Vagina (tissue), 2 donors: ENCODE measurements around the gene INS. TPM values are rescaled to one million over a fixed set of nuclear protein-coding genes. Genes with fewer than 3 reads are reported as not detected.
"Not testable (repeated sequence)": the region's sequence is repeated elsewhere in the genome, so short reads cannot be mapped to it uniquely, and the experiment has no call there.

Experiments used
- DNase-seq, 2 donors: peaks; one replicate each; pipeline ENCODE4 v3.0.0-alpha.2; 2017; ENCODE audit errors: extremely low spot score in 2 of 2
- H3K27ac ChIP-seq: fragments of 200-600 bp; sonication (generic); one replicate; pipeline ENCODE4 v1.5.1; 2019
- H3K27me3 ChIP-seq: fragments of 200-600 bp; sonication (generic); one replicate; pipeline ENCODE4 v1.5.1; 2019
- H3K36me3 ChIP-seq, 2 donors: fragments of 200-600 bp; sonication (generic); one replicate each; pipeline ENCODE4 v1.5.1; 2017 to 2019
- H3K4me1 ChIP-seq: fragments of 200-600 bp; sonication (generic); one replicate; pipeline ENCODE4 v1.5.1; 2019
- H3K4me3 ChIP-seq, 2 donors: fragments of 200-600 bp; sonication (generic); 1 replicate in 1 of 2; 2 replicates in 1 of 2; pipeline ENCODE4 v1.5.1; 2016 to 2019
- H3K9me3 ChIP-seq: fragments of 200-600 bp; sonication (generic); one replicate; pipeline ENCODE4 v1.5.1; 2019
- CTCF ChIP-seq, 3 experiments: fragments of 450-650 bp in 2 of 3; fragments of 200-600 bp in 1 of 3; sonication (generic) in 1 of 3; IDR thresholded peaks; one replicate each; pipeline ENCODE4 v1.5.1; 2017 to 2019; ENCODE audit warnings: antibody characterized with exemption in 3 of 3, mild to moderate bottlenecking in 2 of 3, moderate library complexity in 2 of 3
- POLR2A ChIP-seq, 2 donors: fragments of 450-650 bp; IDR thresholded peaks; one replicate each; pipeline ENCODE4 v1.6.1; 2017; ENCODE audit warnings: antibody characterized with exemption in 2 of 2, mild to moderate bottlenecking in 2 of 2, moderate library complexity in 2 of 2
- POLR2AphosphoS5 ChIP-seq, 2 donors: sonication (generic); formaldehyde crosslinking; IDR thresholded peaks; one replicate each; pipeline ENCODE4 v1.9.0; 2017; ENCODE audit warnings: antibody characterized with exemption in 2 of 2, mild to moderate bottlenecking in 2 of 2, low read depth in 1 of 2; ENCODE audit not compliant: insufficient read depth in 1 of 2
- intact Hi-C: fragments of 100-400 bp; cut with DNase I; formaldehyde crosslinking; loops from one replicate; pipeline ENCODE4 v1.15.1; 2023
- total RNA-seq: library from RNA; depleted of rRNA; stranded (reverse); fragments of >200 nt; gene quantifications from one replicate; pipeline ENCODE4 v1.2.3, GENCODE V29; 2016

The INS gene
- total RNA-seq, 1 donor from 2014 or later: not detected

- no peak for DNase-seq
- no peak for TF ChIP-seq POLR2A (IDR thresholded peaks at IDR 0.05)
- no peak for TF ChIP-seq CTCF (IDR thresholded peaks at IDR 0.05)
- no peak for TF ChIP-seq POLR2AphosphoS5 (IDR thresholded peaks at IDR 0.05; ENCODE audit: insufficient read depth in 1 of 2, low read depth in 1 of 2)
- Histone ChIP-seq H3K27me3 (no peaks in the 10 kb centered on the region), H3K27ac (no peak overlapping the region), H3K4me1 (no peaks in the 10 kb centered on the region), H3K4me3 (no peak overlapping the region), H3K36me3 (no peaks in the 10 kb centered on the region), H3K9me3 (no peaks in the 10 kb centered on the region)
- intact Hi-C loops: no loop called here
These were observed 33.4 kb downstream of the INS start for GRCh38 chr11:2127482-2128129.

- DNase-seq: no peak
- TF ChIP-seq CTCF (IDR thresholded peaks at IDR 0.05) (no peak), POLR2A (IDR thresholded peaks at IDR 0.05) (no peak), POLR2AphosphoS5 (IDR thresholded peaks at IDR 0.05; ENCODE audit: insufficient read depth in 1 of 2, low read depth in 1 of 2) (no peak)
- no peaks in the 10 kb centered on the region for H3K4me1 ChIP-seq
- H3K36me3 ChIP-seq: no peaks in the 10 kb centered on the region
- no peaks in the 10 kb centered on the region for H3K9me3 ChIP-seq
- H3K27ac ChIP-seq: no peak overlapping the region
- H3K27me3 ChIP-seq: no peaks in the 10 kb centered on the region
- intact Hi-C loops: no loop called here
- H3K4me3 ChIP-seq: no peak overlapping the region
These were observed 34.4 kb downstream of the INS start for GRCh38 chr11:2126520-2127085.

GRCh38 chr11:2124736-2125484, 36.1 kb downstream of the INS start:
- H3K4me1 ChIP-seq, DNase-seq, H3K27me3 ChIP-seq, H3K4me3 ChIP-seq, H3K9me3 ChIP-seq, H3K36me3 ChIP-seq, intact Hi-C loops, H3K27ac ChIP-seq: not testable (repeated sequence)

GRCh38 chr11:2123628-2123960, 37.4 kb downstream of the INS start:
- no peaks in the 10 kb centered on the region for H3K27me3 ChIP-seq
- intact Hi-C loops: no loop called here
- no peak for TF ChIP-seq POLR2AphosphoS5 (IDR thresholded peaks at IDR 0.05; ENCODE audit: insufficient read depth in 1 of 2, low read depth in 1 of 2)
- no peak for TF ChIP-seq CTCF (IDR thresholded peaks at IDR 0.05)
- no peak for TF ChIP-seq POLR2A (IDR thresholded peaks at IDR 0.05)
- no peaks in the 10 kb centered on the region for H3K36me3 ChIP-seq
- H3K9me3 ChIP-seq: no peaks in the 10 kb centered on the region
- no peaks in the 10 kb centered on the region for H3K4me1 ChIP-seq
- no peak overlapping the region for H3K27ac ChIP-seq
- H3K4me3 ChIP-seq: no peak overlapping the region
- DNase-seq: no peak

GRCh38 chr11:2122907-2123627, 37.9 kb downstream of the INS start:
- H3K27ac ChIP-seq: no peak overlapping the region
- H3K4me1 ChIP-seq: no peaks in the 10 kb centered on the region
- no peak for TF ChIP-seq POLR2A (IDR thresholded peaks at IDR 0.05)
- TF ChIP-seq CTCF (IDR thresholded peaks at IDR 0.05): no peak
- no peak for TF ChIP-seq POLR2AphosphoS5 (IDR thresholded peaks at IDR 0.05; ENCODE audit: insufficient read depth in 1 of 2, low read depth in 1 of 2)
- no peak for DNase-seq
- H3K36me3 ChIP-seq: no peaks in the 10 kb centered on the region
- intact Hi-C loops: no loop called here
- no peaks in the 10 kb centered on the region for H3K9me3 ChIP-seq
- no peak overlapping the region for H3K4me3 ChIP-seq
- no peaks in the 10 kb centered on the region for H3K27me3 ChIP-seq
